Kidney epithelial cell (primary cell): Measurements from ENCODE around the gene APMAP. TPM values are rescaled to one million over a fixed set of nuclear protein-coding genes. Genes with fewer than 3 reads are reported as not detected.

Experiments
- DNase-seq: peaks from one replicate; pipeline ENCODE4 v3.0.0-alpha.2; 2010; ENCODE audit warnings: low read depth
- H3K27me3 ChIP-seq: 2 replicates; pipeline ENCODE4 v1.6.0; 2011; ENCODE audit warnings: low read length; ENCODE audit not compliant: control insufficient read depth, insufficient read depth
- H3K36me3 ChIP-seq: 2 replicates; pipeline ENCODE4 v1.5.1; 2011; ENCODE audit warnings: low read length; ENCODE audit not compliant: control insufficient read depth, insufficient read depth
- H3K4me3 ChIP-seq: 2 replicates; pipeline ENCODE4 v1.5.1; 2011; ENCODE audit warnings: low read depth, mild to moderate bottlenecking, control low read depth, low read length
- CTCF ChIP-seq: IDR thresholded peaks from 2 replicates; pipeline ENCODE4 v1.5.1; 2011; ENCODE audit warnings: mild to moderate bottlenecking, moderate library complexity, low read length, control low read depth, inconsistent platforms; ENCODE audit not compliant: insufficient read depth, poor library complexity, severe bottlenecking
- total RNA-seq: library from RNA; depleted of rRNA; stranded (reverse); fragments of >200 nt; gene quantifications from 2 replicates; pipeline ENCODE4 v1.2.3, GENCODE V29; 2015

The APMAP gene
- total RNA-seq, 1 donor from 2014 or later, result 98.8 TPM

GRCh38 chr20:25000268-25000801, 7.8 kb upstream of the APMAP start:
- TF ChIP-seq CTCF, result no peak
- DNase-seq, result peak; percentile 29
- Histone ChIP-seq H3K36me3 (no peaks in the 10 kb centered on the region), H3K27me3 (peaks cover 12% of the 10 kb centered on the region), H3K4me3 (no peak overlapping the region)

GRCh38 chr20:24999568-24999967, 7.0 kb upstream of the APMAP start:
- TF ChIP-seq CTCF, result no peak
- peaks cover 12% of the 10 kb centered on the region for H3K27me3 ChIP-seq
- H3K4me3 ChIP-seq, result no peak overlapping the region
- no peak for DNase-seq
- H3K36me3 ChIP-seq, result no peaks in the 10 kb centered on the region

GRCh38 chr20:24998631-24999445, 6.3 kb upstream of the APMAP start:
- Histone ChIP-seq H3K4me3 (no peak overlapping the region), H3K36me3 (no peaks in the 10 kb centered on the region), H3K27me3 (peaks cover 12% of the 10 kb centered on the region)
- no peak for TF ChIP-seq CTCF
- DNase-seq, result no peak

DNA sequence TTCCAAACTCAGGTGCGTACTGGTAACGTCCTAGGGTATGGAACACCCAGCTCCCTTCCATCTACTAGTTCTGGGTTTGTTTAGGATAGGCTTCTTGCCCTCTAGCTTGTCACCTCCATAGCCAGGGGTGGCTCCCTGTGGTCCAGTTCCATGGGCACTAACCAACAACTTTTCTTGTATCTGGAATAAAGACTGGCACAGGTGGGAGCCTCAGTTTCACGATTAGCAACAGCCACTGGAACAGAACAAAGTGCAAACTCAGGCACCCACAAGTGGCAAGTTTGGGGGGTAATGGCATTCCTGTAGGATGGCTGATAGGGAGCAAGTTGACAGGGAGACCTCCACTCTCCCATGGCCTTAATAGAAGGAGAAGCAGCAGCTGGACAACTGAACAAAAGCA, 5.6 kb upstream of the APMAP start:
- H3K27me3 ChIP-seq, result peaks cover 12% of the 10 kb centered on the region
- no peak for TF ChIP-seq CTCF
- H3K36me3 ChIP-seq, result no peaks in the 10 kb centered on the region
- H3K4me3 ChIP-seq, result no peak overlapping the region
- no peak for DNase-seq

GRCh38 chr20:24996449-24997377, 4.2 kb upstream of the APMAP start:
- H3K27me3 ChIP-seq, result peaks cover 12% of the 10 kb centered on the region
- no peak for TF ChIP-seq CTCF
- no peaks in the 10 kb centered on the region for H3K36me3 ChIP-seq
- no peak overlapping the region for H3K4me3 ChIP-seq
- no peak for DNase-seq
